ENCODE data around the gene CNTN4.
"Not testable (repeated sequence)": the region's sequence is repeated elsewhere in the genome, so short reads cannot be mapped to it uniquely, and the experiment has no call there.

Gene CNTN4

DNA sequence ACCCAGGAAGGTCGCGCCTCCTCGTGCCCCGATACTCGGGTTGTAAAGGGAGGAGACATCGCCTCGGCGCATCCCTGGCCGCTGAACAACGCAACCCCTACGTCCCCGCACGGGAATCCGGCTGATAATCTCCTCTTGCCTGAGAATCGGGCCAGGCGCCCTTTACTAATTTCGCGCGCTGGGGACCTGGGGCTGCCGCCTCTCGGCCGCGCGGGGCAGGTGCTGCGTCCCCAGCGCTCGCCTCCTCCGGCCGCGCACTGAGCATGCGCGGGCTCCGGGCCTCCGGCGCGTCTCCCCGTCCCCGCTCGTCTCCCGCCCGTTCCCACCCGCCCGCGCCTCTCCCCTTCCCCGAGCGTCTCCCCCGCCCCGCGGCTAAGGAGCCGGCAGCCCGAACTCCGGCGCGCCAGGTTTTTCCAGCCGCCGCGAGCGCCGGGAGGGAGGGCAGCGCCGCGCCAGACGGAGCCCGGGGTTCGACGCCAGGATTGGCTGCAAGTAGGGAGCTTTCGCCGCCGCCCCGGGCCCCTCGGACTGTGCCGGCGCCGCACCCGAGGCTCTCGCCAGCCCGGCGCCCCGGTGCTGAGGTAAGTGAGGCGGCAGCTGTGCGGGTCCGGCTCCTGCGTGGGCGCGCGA is at the start of gene CNTN4:
CNTN4 (plus strand) TSS at position 469 of the 630 bp plus-strand sequence.
- peak; percentile 54 for DNase-seq

DNA sequence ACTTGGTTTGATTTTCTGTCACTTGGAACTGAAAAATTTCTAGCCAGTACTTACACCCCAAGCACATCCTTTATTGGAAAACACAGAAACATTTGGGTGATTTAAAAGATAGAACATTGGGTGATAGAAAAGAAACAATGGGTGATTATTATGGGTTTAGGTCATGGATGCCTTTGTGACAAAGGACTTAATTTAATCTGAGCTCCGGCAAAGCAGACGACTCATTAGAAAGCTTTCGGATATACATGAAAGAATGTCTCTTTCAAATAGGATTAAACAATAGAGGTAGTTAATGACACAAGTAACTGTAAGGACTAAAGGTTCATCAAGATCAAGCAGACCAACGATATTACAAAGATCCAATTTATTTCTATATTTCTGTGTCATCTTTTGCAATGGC is 37.3 kb upstream of the CNTN4 start:
- no peak for DNase-seq

DNA sequence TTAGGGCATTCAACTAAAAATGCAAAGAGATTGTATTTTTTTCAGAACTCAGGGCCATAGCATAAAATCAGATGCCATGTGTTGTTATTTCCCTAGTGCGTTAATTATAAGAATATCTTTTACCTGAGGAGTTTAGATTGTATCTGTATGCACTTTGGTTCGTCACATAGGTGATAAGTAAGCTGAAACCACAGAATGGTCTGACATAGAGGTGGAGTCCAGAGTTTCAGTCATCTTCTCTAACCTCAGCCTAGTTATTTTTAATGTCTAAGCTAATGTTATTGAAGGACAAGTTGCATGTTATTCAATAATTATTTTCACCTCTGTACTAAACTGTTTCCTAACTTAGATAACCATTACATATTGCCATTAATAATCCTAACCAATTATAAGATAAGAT is 27.1 kb upstream of the CNTN4 start:
- no peak for DNase-seq

DNA sequence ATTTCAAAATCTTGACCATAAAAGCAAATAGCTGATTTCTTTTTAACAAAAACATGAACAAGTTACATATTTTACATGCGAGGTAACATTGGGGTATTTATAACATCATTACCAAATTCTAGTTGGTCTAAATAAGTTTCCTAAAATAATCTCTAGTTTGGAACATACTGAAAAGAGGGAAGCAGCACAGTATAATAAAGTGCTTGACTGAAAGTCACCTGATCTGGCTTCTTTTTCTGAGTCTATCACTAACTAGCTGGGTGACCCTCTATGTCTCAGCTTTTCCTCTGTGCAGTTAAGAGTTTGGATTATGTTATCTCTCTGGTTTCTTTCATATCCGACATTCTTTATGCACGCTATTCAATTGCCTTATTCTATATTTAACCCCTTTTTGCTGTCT is 19.8 kb upstream of the CNTN4 start:
- DNase-seq = no peak

DNA sequence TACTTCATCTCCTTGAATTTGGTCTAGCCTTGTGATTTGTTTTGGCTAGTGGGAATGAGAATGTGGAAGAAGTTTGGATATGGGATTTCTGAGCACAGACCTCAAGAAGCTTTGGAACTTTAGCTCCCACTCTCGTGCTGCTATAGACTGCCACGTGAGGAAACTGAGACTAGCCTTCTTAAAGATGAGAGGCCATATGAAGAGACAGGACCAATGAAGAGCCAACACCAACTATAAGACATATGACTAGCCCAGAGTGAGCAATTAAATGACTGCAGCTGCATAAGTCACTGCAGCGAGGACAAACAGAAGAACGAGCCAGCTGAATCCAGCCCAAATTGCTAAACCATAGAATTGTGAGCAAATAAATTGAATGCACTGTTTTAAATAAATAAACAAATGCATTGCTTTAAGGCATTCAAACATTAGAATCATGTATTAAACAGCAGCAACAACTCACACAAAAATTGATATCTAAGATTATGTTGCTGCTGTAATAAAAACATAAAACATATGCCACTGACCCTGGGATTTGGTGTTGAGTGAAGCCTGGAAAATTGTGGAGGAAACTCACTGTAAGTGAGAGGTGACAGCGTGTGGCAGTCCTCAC is 15.7 kb upstream of the CNTN4 start:
- no peak for DNase-seq

DNA sequence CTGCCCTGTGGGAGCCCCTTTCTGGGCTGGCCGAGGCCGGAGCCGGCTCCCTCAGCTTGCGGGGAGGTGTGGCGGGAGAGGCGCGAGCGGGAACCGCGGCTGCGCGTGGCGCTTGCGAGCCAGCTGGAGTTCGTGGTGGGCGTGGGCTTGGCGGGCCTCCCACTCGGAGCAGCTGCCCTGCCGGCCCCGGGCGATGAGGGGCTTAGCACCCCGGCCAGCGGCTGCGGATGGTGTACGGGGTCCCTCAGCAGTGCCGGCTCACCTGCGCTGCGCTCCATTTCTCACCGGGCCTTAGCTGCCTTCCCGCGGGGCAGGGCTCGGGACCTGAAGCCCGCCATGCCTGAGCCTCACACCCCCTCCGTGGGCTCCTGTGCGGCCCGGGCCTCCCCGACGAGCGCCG is 15.1 kb upstream of the CNTN4 start:
- DNase-seq = not testable (repeated sequence)

DNA sequence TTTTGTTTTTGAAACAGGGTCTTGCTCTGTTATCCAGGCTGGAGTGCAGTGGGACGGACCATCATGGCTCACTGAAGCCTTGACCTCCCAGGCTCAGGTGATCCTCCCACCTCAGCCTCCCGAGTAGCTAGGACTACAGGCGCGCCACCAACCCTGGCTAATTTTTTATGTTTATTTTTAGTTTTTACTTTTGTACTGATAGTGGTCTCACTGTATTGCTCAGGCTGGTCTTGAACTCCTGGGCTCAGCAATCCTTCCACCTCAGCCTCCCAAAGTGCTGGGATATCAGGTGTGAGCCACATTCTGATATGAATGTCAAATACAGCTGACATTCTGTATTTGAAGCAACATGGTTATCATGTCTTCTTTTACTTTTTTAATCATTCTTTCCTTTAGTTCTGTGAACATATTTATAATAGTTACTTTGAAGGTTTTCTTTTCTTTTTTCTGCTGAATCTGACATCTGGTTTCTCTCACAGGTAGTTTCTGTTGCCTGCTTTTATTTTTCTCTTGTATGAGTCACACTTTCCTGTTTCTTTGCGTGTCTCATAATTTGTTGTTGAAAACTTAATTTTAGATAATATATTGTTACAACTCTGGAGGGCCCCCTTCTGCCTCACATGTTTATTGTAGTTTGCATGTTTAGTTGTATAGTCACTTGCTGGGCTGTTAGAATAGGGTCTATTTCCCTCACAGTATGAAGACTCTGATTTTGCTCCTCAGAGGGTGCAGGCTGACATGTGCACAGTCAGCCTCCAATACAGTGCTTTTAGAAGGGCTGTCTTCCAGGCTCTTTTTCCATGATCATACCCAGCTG is 8.4 kb upstream of the CNTN4 start:
- no peak for DNase-seq

DNA sequence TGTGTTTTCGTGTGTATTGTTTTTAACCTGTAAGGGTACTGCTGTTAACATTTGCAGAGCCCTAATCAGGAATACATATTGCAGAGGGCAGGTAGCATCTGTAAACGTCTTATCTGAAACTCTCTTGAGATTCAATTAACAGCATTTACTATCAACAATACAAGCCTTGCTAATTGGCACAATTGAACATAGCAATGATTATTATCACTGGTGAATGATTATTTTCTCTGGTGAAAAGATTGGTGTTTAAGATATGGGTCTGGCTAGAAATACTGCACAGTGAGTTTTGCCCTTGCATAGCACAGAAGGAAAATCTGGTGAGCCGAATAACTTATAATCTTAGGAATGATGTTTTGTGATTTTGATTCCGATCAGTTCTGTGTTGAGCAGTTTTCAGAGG is 5.9 kb upstream of the CNTN4 start:
- DNase-seq = no peak

DNA sequence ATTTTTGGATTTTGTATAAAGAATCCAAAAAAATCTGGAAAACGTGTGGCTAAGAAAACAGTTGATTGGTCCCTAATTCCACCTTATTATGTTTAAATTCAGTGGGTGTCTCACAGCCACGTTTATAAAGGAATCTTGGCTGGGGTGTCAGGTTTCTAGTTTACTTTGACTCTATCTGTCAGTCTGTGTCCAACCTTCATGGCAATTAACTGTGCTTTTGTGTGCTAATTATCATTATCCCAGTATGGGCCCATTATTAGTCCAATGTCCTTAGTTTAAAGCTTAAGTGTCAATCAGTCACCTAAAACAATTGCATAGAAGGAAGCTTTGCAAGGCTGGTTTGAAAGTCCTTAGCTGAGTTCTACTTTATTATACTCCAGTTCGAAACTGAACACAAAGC is 3.7 kb upstream of the CNTN4 start:
- no peak for DNase-seq

DNA sequence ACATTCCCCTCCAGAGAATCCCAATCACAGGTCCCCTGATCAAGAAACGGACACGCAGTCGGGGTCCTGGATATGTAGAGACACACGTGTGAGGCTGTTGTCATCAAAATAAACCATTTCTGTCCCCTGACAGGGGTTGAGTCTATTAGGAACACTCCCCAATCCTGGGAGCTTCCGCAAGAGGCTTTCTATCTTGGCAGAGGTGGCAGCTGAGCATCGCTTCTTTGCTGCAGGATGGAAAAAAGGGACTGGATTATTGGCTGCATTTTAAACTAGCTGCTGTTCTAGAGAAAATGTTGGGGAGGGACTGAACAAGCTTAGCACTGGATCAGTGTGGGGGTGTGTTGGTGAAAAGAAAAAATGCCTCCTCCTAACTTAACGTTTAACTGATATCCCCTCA is 2.5 kb upstream of the CNTN4 start:
- no peak for DNase-seq

DNA sequence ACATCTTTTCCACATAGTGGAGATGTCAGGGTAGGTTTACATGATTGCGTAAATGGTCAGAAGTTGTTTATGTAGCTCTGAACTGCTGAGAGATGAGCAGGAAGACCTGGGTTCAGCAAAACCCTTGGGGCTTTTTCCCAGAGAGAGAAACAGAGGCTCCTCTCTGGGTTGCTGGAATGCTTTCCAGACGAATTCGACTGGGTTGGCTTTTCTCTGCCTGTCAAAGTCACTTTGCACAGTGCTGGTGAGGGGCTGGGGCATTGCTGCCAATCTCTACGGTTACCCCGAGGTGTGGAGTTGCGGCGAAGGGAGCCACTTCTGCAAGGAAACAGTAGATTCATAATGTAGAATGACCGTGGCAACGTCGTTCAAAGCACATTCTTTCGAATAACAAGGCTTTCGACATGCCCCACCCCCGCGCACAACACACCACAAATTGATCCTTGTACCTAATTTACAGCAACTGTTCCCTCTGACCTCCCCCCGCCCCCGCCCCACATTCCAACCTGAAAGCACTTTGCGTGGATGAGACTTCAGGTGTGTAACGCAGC is 950 bp upstream of the CNTN4 start:
- peak; percentile 1 for DNase-seq

DNA sequence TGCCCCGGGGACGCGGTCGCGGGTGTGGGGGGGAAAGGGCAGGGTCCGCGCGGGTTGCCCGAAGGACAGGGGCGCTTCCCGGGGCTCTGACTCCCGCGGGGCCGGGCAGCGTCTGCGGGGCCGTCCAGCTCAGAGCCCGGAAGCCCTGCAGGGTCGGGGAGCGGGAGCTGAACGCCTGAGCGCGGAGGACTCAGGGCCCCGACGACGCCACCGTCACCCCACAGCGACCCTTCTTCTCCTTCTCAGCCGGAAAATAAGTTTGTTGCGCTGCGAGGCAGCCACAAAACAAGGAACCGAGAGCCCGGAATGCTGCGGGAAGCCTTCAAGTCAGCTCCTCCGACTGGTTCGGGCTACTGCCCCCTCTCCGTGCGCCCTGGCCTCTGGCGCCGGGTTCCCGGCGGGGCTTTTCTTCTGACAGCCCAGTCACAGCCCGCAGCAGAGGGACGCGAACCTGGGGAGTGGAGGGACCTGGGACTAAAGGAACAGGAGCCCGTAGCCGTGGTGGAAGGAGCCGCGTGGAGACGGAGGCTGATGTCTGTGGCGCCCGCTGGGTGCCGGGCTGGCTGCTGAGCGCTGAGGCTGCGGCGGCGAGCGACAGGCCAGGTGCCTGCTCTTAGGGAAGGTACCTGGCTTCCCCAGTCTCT is 484 bp downstream of the CNTN4 start:
- DNase-seq = peak; percentile 18

DNA sequence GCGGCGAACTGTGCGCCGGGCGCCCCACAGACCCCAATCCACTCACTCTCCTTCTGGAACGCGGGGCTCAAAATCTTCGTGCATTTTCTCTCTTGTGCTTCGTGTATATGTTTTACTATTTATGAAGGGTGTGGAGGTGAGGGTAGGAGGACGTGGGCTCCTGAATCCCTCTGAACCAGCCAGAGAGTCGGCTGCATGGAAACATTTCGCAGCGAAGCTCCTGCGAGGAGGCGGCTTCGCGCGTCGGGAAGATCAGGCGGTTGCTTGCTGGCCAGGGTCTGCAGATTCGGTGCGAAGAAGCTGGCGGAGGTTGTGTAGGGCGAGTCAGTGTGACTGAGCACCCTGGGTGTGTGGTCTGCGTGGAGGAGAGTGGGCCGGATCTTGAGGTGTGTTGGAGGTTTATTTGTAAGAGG is 1.1 kb downstream of the CNTN4 start:
- DNase-seq = no peak

DNA sequence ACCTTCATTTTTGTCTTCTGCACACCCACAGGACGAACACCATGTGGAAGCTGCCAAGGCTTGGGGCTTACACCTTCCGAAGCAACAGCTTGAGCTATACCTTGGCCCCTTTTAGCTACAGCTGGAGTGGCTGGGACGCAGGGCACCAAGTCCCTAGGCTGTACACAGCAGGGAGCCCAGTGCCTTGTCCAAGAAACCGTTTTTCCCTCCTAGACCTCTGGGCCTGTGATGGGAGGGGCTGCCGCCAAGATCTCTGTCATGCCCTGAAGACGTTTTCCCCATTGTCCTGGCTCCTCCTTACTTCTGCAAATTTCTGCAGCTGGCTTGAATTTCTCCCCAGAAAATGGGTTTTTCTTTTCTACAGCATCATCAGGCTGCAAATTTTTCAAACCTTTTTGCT is 7.8 kb downstream of the CNTN4 start:
- DNase-seq = no peak

DNA sequence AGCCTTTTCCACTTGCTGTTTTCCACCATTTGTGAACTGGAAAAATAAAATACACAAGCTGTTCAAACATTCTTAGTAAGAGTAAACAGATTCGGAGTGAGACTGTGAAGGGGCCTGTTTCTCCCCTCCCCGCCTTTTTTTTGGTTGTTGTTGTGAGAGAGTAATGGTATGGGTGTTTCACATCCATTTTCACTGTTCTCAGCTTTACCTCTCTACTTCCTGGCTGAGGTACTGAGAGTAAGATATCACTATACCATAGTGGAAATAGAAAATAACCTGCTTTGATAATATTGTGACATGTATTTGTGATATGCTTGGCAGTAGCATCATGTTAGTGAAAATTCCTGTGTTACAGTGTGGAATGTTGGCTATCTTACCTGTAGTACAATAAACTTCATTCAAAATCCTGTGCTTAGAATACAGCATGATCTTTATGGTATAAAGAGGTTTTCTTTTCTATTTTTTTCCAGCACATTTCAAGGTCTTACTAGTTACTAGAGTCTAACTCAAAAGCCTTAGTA is 12.0 kb downstream of the CNTN4 start:
- DNase-seq = no peak

DNA sequence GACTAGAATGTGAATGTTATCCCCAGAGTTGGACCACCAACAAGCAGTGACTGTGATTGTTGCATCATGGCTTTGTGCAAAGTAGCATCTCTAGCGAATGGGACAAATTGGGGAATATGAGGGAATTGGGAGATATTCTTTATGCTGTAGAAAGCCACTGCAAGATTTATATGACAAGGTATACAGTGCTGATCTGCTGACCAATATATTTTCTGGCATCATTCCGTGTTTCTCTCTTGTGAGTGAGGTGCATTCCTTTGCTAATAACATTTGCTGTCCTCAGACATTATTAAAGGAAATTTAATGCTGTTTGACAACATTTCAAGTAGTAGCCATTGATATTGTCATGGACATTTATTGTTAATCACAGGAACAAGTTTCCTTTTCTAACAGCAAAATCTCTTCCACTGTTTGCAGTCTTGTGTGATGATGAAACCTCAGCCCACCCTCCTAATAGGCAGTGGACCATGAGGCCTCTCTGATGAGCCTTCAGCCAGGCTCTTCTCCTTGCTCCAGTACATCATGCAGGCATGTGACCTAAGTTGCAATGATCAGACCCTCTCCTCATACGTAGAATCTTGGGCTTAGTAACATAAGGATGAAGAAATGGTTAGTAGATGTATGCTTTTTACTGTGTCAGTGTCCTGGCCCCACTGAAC is 16.1 kb downstream of the CNTN4 start:
- no peak for DNase-seq

DNA sequence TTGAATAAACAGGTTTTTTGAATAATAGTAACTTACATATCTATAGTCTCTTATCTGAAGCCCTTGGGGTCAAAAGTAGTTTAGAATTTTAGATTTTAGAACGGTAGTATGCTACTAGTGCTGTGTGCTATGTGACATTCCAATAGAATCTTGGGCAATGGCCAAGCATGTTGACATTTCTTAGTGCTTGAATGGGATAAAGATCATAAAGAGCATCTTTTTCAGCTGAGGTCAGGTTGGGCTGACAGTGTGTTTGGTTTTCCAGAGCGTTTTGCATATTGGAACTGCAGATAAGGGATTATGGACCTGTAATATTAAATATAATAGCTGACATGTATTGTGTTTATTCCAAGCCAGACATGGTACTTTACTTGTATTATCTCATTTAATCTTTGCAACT is 32.1 kb downstream of the CNTN4 start:
- DNase-seq = no peak

DNA sequence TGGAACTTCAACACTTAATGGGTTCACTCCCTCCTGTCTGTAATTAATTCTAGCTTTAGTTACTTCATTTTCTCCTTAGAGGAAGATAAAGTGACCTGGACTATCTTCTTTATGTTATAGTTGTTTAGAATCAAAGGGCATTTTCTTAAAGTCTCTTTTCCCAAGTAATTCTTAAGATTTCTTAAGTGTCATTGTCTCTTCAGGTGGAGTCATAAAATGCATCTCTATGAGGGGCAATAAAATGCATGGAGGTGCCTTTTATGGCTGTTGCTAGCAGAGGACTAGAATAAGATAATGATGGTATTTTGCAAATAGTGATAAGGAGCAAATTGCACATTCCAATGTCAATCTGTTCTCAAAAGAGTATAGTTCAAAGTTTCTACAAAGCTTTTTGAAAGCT is 34.5 kb downstream of the CNTN4 start:
- DNase-seq = no peak

DNA sequence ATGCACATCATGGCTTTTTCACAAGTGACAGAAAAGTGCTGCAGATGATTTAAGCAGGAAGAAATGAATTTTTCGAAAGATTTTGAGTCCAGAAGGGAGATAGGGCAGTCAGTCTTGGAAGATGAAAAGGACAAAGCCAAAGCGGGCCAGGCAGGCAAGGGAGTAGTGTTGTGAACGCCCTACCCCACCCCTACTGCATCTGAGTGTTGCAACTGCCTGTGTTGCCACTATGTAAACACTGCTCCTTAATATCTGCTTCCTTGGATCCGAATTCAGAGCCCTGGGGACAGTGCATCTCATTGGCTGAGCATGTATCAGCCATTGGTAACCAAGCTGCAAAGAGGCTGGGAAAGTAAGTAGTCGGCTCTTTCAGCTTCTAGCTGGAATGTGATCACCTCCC is 39.0 kb downstream of the CNTN4 start:
- no peak for DNase-seq

DNA sequence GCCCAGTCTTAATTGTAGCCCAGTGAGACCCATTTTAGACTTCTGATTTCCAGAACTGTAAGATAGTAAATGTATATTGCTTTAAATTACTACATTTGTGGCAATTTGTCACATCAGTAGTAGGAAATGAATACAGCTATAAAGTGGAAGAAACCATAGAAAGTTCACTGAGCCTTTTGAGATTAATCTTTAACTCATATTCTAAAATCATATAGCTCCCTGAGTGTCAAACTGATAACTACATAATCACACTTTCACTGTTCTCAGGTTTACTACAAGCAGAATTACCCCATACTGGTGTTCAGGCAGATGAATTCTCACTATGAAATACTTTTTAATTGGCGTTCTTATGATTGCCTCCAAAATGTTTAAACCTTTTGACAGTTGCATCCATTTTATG is 42.8 kb downstream of the CNTN4 start:
- DNase-seq = no peak

DNA sequence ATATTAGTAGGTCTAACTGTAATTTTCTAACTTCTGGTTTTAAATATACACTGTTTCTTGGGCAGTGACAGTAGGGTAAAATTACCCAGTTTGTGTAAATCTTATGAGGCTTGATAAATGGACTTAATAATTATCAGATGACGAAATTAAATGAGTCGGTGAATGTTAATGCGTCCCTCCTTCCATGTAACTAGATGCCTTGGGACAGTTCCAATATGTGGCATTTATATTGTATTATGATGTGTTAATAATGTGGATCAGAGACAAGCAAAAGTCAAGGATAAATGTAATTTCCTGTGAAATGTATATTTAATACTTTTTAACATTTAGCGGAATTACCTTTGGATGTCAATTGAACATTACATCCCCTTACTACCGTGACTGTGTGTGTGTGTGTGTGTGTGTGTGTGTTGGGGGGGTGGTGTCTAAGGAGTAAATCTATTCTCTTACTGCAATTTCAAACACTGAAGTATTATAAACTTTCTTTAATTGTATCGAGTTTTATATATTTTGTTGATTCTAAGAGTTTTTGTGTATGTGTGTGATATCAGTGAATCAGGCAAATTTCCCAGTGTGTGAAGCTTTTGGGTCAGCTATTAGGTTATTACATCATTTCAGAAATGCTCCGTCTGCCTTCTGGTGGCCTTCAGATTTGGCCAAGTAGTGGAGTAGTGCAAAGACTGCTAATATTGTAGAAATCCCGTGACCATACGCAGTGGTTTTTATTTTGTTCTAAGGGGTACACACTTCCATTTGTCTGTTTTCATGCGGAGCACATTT is 50.1 kb downstream of the CNTN4 start:
- DNase-seq = no peak

DNA sequence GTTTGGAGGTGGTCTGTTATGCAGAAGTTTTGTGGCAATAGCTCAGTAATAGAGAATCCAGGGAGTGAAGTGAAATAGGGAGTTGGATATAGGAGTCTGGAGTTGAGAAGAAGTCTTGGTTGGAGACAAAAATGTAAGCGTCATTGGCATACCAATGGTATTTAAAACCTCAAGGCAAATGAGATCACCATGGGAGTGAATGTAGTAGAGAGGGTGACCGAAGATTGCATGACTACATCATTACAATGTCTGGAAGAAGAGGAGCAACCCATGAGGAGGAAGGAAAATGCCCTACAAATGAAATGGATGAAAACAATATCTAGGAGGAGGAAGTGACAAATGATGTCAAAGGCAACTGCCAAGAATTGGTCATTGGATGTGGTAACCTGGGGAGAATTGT is 54.4 kb downstream of the CNTN4 start:
- no peak for DNase-seq
